ENCODE data around the gene MGLL. TPM values are rescaled to one million over a fixed set of nuclear protein-coding genes. Genes with fewer than 3 reads are reported as not detected.

Gene MGLL
- total RNA-seq, 1 donor from 2014 or later: 2.5 TPM

DNA sequence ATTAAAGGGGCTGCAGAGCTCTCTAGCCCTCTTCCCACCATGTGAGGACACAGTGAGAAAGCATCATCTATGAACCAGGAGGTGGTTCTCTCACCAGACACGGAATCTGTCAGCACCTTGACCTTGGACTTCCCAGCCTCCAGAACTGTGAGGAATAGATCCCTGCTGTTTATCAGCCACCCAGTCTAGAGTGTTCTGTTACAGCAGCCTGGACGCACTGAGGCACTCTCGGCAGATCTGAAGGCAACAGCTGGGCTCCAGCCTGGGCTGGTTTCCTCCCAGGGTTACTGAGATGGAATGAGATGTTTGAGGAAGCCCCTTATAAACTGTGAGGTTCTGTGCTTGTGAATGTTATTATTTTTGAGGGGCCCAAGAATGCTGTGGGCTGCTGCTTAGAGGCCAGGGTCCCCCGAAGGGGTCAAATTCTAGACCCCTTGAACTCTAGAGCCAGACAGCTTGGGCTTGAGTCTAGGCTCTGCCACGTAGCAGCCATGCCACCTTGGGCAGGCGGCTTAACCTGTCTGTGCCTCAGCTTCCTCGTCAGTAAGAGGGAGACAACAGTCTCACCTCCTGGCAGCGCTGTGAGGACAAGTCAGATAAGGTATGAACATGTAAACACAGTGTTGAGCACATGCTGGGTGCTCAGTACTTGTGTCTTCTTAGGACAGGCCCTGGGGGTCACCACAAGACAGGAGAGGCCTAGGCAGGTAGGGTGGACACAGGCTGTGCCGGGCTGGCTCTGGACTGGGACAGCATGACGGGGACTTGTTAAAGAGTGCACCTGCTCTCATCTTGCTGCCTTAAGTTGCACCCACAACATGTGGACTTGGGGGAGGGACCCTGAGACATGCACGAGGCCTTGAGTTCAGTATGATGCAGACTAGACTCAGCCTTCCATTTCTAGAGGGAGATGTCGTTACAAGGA is 49.2 kb downstream of the MGLL start:
- no peak for DNase-seq (ENCODE audit: low spot score in 2 of 2, unreplicated experiment in 2 of 2)
- H3K4me3 Mint-ChIP-seq: no peak overlapping the region
- H3K4me1 Mint-ChIP-seq: peaks cover 10% of the 10 kb centered on the region
- peaks cover 17% of the 10 kb centered on the region for H3K9me3 Mint-ChIP-seq
- TF ChIP-seq, protein P1, sequence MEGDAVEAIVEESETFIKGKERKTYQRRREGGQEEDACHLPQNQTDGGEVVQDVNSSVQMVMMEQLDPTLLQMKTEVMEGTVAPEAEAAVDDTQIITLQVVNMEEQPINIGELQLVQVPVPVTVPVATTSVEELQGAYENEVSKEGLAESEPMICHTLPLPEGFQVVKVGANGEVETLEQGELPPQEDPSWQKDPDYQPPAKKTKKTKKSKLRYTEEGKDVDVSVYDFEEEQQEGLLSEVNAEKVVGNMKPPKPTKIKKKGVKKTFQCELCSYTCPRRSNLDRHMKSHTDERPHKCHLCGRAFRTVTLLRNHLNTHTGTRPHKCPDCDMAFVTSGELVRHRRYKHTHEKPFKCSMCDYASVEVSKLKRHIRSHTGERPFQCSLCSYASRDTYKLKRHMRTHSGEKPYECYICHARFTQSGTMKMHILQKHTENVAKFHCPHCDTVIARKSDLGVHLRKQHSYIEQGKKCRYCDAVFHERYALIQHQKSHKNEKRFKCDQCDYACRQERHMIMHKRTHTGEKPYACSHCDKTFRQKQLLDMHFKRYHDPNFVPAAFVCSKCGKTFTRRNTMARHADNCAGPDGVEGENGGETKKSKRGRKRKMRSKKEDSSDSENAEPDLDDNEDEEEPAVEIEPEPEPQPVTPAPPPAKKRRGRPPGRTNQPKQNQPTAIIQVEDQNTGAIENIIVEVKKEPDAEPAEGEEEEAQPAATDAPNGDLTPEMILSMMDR (IDR thresholded peaks at IDR 0.05; ENCODE audit: unreplicated experiment): no peak
- H3K27ac Mint-ChIP-seq: no peak overlapping the region
- H3K27me3 Mint-ChIP-seq (ENCODE audit: low read depth): no peaks in the 10 kb centered on the region
- H3K36me3 Mint-ChIP-seq: peaks cover 5% of the 10 kb centered on the region

DNA sequence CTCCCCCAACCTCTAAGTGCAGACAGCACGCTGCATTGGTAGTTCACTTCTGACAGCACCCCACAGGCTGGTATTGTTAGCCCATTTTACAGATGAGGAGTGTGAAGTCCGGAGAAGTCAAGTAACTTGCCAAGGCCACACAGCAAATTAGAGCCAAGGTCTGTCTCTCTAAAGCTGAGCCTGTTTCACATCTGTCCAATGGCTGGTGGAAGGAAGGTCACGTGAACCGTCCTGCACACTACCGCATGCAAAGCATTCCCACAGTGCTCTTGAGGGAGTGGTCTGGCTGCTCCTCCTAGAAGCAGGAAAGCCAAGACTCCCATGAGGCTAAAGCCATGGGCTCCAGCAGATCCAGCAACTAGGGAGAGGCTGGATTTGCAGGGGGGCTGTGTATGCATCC is 50.0 kb downstream of the MGLL start:
- DNase-seq (ENCODE audit: low spot score in 2 of 2, unreplicated experiment in 2 of 2): no peak
- Mint-ChIP-seq H3K4me1 (peaks cover 10% of the 10 kb centered on the region), H3K36me3 (peaks cover 5% of the 10 kb centered on the region), H3K27me3 (ENCODE audit: low read depth) (no peaks in the 10 kb centered on the region), H3K9me3 (peaks cover 21% of the 10 kb centered on the region), H3K4me3 (no peak overlapping the region), H3K27ac (no peak overlapping the region)
- TF ChIP-seq, protein P1 (IDR thresholded peaks at IDR 0.05; ENCODE audit: unreplicated experiment): no peak

- Mint-ChIP-seq H3K27ac (no peak overlapping the region), H3K4me3 (no peak overlapping the region), H3K4me1 (peaks cover 10% of the 10 kb centered on the region), H3K9me3 (peaks cover 20% of the 10 kb centered on the region), H3K27me3 (ENCODE audit: low read depth) (no peaks in the 10 kb centered on the region), H3K36me3 (peaks cover 3% of the 10 kb centered on the region)
- TF ChIP-seq, protein P1 (IDR thresholded peaks at IDR 0.05; ENCODE audit: unreplicated experiment): no peak
- DNase-seq (ENCODE audit: low spot score in 2 of 2, unreplicated experiment in 2 of 2): no peak
Measured at GRCh38 chr3:127771746-127772145, 50.6 kb downstream of the MGLL start.

GRCh38 chr3:127770671-127771355 is 51.5 kb downstream of the MGLL start:
- H3K4me1 Mint-ChIP-seq: peaks cover 11% of the 10 kb centered on the region

DNA sequence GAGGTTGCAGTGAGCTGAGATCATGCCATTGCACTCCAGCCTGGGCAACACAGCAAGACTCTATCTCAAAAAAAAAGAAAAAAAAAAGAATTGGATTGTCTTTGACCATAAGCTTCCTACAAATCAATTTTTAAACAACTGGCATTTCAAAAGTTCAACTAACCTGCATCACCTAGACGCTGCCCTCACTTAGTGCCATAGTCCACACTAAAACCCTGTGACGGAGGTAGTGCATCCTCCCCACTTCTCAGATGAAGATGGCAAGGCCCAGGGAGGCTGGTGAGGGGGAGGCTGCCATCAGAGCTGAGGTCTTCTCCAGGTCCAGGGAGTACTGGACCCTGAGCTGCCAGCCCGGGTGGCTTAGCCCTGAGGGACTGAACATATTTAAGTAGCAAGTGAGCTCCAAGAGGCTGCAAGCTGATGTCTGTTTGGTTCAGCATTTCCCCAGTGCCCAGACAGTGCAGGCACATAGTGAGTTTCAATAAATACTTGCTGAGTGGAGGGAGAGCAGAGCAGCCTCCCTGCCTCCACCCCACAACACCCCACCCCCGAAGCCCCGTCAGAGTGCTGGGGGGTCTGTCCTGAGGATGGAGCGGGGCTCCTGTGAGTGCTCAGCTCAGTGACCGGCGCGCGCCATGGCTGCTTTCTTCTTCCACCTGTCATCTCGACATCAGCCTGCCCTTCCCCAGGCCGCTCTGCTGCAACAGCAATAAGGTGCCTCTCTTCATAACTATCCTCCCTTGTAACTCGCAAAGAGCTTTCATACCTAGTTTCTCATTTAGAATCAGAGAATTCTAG is 52.8 kb downstream of the MGLL start:
- H3K27ac Mint-ChIP-seq: no peak overlapping the region

More at GRCh38 chr3:127770671-127771355, 51.5 kb downstream of the MGLL start:
- Mint-ChIP-seq H3K9me3 (peaks cover 19% of the 10 kb centered on the region), H3K36me3 (peaks cover 3% of the 10 kb centered on the region), H3K27ac (no peak overlapping the region), H3K4me3 (no peak overlapping the region), H3K27me3 (ENCODE audit: low read depth) (no peaks in the 10 kb centered on the region)
- TF ChIP-seq, protein P1 (IDR thresholded peaks at IDR 0.05; ENCODE audit: unreplicated experiment): no peak
- DNase-seq (ENCODE audit: low spot score in 2 of 2, unreplicated experiment in 2 of 2): no peak

More for the DNA sequence above, 52.8 kb downstream of the MGLL start:
- TF ChIP-seq, protein P1 (IDR thresholded peaks at IDR 0.05; ENCODE audit: unreplicated experiment): no peak
- no peak for DNase-seq (ENCODE audit: low spot score in 2 of 2, unreplicated experiment in 2 of 2)
- H3K9me3 Mint-ChIP-seq: peaks cover 19% of the 10 kb centered on the region
- no peak overlapping the region for H3K4me3 Mint-ChIP-seq
- peaks cover 3% of the 10 kb centered on the region for H3K36me3 Mint-ChIP-seq
- H3K4me1 Mint-ChIP-seq: peaks cover 1% of the 10 kb centered on the region
- no peaks in the 10 kb centered on the region for H3K27me3 Mint-ChIP-seq (ENCODE audit: low read depth)

All from mesothelial cell of epicardium (in vitro differentiated cells).